Measurements from ENCODE around the gene ZNF10. TPM values are rescaled to one million over a fixed set of nuclear protein-coding genes. Genes with fewer than 3 reads are reported as not detected.

Gene ZNF10
- total and polyA plus RNA-seq, 4 donors: 3.2 to 26.2 (median 6.8) TPM

DNA sequence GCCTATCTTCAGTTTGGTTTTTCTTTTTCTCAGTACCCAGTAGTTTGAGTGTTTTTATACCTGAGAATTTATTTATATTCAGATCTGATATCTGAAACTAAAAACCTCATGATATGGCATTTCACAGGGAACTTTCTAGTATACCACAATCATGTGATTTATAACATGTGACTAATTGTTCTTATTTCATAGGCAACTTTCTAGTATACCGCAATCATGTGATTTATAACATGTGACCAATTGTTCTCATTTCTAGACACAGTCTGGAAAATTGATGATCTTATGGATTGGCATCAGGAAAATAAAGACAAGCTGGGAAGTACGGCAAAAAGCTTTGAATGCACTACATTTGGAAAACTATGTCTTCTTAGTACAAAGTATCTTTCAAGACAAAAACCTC, 71.5 kb downstream of the ZNF10 start:
- Histone ChIP-seq H3K27me3 (ENCODE audit: control insufficient read depth in 3 of 3, insufficient read depth in 3 of 3, low read length in 2 of 3) (no peaks in the 10 kb centered on the region), H3K9ac (ENCODE audit: insufficient read depth in 1 of 2, low read length in 2 of 2) (no peak overlapping the region), H3K9me3 (ENCODE audit: control insufficient read depth in 4 of 4, insufficient read depth in 3 of 4, low read length in 3 of 4) (peaks cover 13 to 63% (median 52%) of the 10 kb centered on the region in 4 donors), H3K27ac (ENCODE audit: low read depth in 1 of 2, low read length in 1 of 2) (no peak overlapping the region), H3K4me1 (ENCODE audit: control insufficient read depth in 5 of 5, insufficient read depth in 5 of 5, low read length in 5 of 5) (no peaks in the 10 kb centered on the region), H3K36me3 (ENCODE audit: control insufficient read depth in 4 of 4, insufficient read depth in 4 of 4, low read length in 4 of 4) (peaks cover 10 to 55% (median 39%) of the 10 kb centered on the region in 4 donors), H3K4me3 (no peak overlapping the region)
- no peak for DNase-seq
- WGBS, 2 donors: 45 to 97% methylated on average over 2 of the region's 2 CpGs
- TF ChIP-seq, protein P1, sequence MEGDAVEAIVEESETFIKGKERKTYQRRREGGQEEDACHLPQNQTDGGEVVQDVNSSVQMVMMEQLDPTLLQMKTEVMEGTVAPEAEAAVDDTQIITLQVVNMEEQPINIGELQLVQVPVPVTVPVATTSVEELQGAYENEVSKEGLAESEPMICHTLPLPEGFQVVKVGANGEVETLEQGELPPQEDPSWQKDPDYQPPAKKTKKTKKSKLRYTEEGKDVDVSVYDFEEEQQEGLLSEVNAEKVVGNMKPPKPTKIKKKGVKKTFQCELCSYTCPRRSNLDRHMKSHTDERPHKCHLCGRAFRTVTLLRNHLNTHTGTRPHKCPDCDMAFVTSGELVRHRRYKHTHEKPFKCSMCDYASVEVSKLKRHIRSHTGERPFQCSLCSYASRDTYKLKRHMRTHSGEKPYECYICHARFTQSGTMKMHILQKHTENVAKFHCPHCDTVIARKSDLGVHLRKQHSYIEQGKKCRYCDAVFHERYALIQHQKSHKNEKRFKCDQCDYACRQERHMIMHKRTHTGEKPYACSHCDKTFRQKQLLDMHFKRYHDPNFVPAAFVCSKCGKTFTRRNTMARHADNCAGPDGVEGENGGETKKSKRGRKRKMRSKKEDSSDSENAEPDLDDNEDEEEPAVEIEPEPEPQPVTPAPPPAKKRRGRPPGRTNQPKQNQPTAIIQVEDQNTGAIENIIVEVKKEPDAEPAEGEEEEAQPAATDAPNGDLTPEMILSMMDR (IDR thresholded peaks at IDR 0.05; ENCODE audit: control extremely low read depth, extremely low read depth): no peak
- no peak for ATAC-seq (ENCODE audit: insufficient read depth, low FRiP score)

DNA sequence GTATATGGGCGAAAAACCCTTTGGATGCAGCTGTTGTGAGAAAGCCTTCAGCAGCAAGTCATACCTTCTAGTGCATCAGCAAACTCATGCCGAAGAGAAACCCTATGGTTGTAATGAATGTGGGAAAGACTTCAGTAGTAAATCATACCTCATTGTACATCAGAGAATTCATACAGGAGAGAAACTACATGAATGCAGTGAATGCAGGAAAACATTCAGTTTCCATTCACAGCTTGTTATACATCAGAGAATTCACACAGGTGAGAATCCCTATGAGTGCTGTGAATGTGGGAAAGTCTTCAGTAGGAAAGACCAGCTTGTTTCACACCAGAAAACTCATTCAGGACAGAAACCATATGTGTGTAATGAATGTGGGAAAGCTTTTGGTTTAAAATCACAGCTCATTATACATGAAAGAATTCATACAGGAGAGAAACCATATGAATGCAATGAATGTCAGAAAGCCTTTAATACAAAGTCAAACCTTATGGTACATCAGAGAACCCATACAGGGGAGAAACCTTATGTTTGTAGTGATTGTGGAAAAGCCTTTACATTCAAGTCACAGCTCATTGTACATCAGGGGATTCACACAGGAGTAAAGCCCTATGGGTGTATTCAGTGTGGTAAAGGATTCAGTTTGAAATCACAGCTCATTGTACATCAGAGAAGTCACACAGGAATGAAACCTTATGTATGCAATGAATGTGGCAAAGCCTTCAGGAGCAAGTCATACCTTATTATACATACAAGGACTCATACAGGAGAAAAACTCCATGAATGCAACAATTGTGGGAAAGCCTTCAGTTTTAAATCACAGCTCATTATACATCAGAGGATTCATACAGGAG, 72.3 kb downstream of the ZNF10 start:
- DNase-seq (no peak), ATAC-seq (ENCODE audit: insufficient read depth, low FRiP score) (no peak)
- H3K9me3 ChIP-seq (ENCODE audit: control insufficient read depth in 4 of 4, insufficient read depth in 3 of 4, low read length in 3 of 4): peaks cover 16 to 64% (median 52%) of the 10 kb centered on the region in 4 donors
- WGBS, 2 donors: 99% methylated on average over 2 of the region's 2 CpGs
- peaks cover 10 to 55% (median 39%) of the 10 kb centered on the region in 4 donors for H3K36me3 ChIP-seq (ENCODE audit: control insufficient read depth in 4 of 4, insufficient read depth in 4 of 4, low read length in 4 of 4)
- no peak overlapping the region for H3K4me3 ChIP-seq
- H3K27ac ChIP-seq (ENCODE audit: low read depth in 1 of 2, low read length in 1 of 2): no peak overlapping the region
- H3K4me1 ChIP-seq (ENCODE audit: control insufficient read depth in 5 of 5, insufficient read depth in 5 of 5, low read length in 5 of 5): no peaks in the 10 kb centered on the region
- no peak overlapping the region for H3K9ac ChIP-seq (ENCODE audit: insufficient read depth in 1 of 2, low read length in 2 of 2)
- no peaks in the 10 kb centered on the region for H3K27me3 ChIP-seq (ENCODE audit: control insufficient read depth in 3 of 3, insufficient read depth in 3 of 3, low read length in 2 of 3)
- TF ChIP-seq, protein P1 (IDR thresholded peaks at IDR 0.05; ENCODE audit: control extremely low read depth, extremely low read depth): no peak

GRCh38 chr12:133203344-133204263, 73.2 kb downstream of the ZNF10 start:
- WGBS, 2 donors: 97 to 98% methylated on average over 7 of the region's 7 CpGs
- Histone ChIP-seq H3K9ac (ENCODE audit: insufficient read depth in 1 of 2, low read length in 2 of 2) (no peak overlapping the region), H3K27me3 (ENCODE audit: control insufficient read depth in 3 of 3, insufficient read depth in 3 of 3, low read length in 2 of 3) (no peaks in the 10 kb centered on the region), H3K27ac (ENCODE audit: low read depth in 1 of 2, low read length in 1 of 2) (no peak overlapping the region), H3K4me1 (ENCODE audit: control insufficient read depth in 5 of 5, insufficient read depth in 5 of 5, low read length in 5 of 5) (no peaks in the 10 kb centered on the region), H3K36me3 (ENCODE audit: control insufficient read depth in 4 of 4, insufficient read depth in 4 of 4, low read length in 4 of 4) (peaks cover 10 to 55% (median 39%) of the 10 kb centered on the region in 4 donors), H3K4me3 (no peak overlapping the region), H3K9me3 (ENCODE audit: control insufficient read depth in 4 of 4, insufficient read depth in 3 of 4, low read length in 3 of 4) (peaks cover 23 to 73% (median 52%) of the 10 kb centered on the region in 4 donors)
- TF ChIP-seq, protein P1 (IDR thresholded peaks at IDR 0.05; ENCODE audit: control extremely low read depth, extremely low read depth): no peak
- no peak for DNase-seq
- no peak for ATAC-seq (ENCODE audit: insufficient read depth, low FRiP score)
